SU-DHL-6 (cell line): ENCODE measurements around the gene AATK.

Experiments
- H2AFZ ChIP-seq: fragments of 200-600 bp; sonication (generic); 2 replicates; pipeline ENCODE4 v1.6.1; 2014; ENCODE audit warnings: low read depth, mild to moderate bottlenecking, moderate library complexity, mixed read lengths, antibody characterized with exemption, low read length; ENCODE audit not compliant: severe bottlenecking
- H3F3A ChIP-seq: fragments of 200-600 bp; shearing (Covaris generic); 2 replicates; pipeline ENCODE4 v1.6.0; 2016; ENCODE audit warnings: antibody characterized with exemption, mild to moderate bottlenecking; ENCODE audit not compliant: insufficient read depth
- H3K27ac ChIP-seq: fragments of 200-600 bp; sonication (generic); 2 replicates; pipeline ENCODE4 v1.5.1; 2016; ENCODE audit warnings: low read depth, mild to moderate bottlenecking, low read length, moderate library complexity, mixed read lengths
- H3K27me3 ChIP-seq: fragments of 200-600 bp; sonication (generic), shearing (Covaris generic); 2 replicates; pipeline ENCODE4 v1.6.0; 2014; ENCODE audit warnings: mild to moderate bottlenecking, low read length
- H3K36me3 ChIP-seq: fragments of 200-600 bp; sonication (generic); 2 replicates; pipeline ENCODE4 v1.6.1; 2014; ENCODE audit warnings: mild to moderate bottlenecking, low read length, mixed read lengths
- H3K4me2 ChIP-seq: fragments of 300-600, 200-600 bp; shearing (Covaris generic), sonication (generic); 2 replicates; pipeline ENCODE4 v1.6.0; 2014; ENCODE audit warnings: low read length, low read depth, mild to moderate bottlenecking; ENCODE audit not compliant: poor library complexity, severe bottlenecking
- H3K4me3 ChIP-seq: fragments of 200-600 bp; sonication (generic); 2 replicates; pipeline ENCODE4 v1.5.1; 2014; ENCODE audit warnings: antibody characterized with exemption, low read length, mild to moderate bottlenecking, mixed read lengths; ENCODE audit not compliant: insufficient read depth, poor library complexity, severe bottlenecking
- H3K79me2 ChIP-seq: fragments of 200-600 bp; sonication (generic); 2 replicates; pipeline ENCODE4 v1.6.1; 2014; ENCODE audit warnings: mild to moderate bottlenecking, low read length, moderate library complexity; ENCODE audit not compliant: insufficient read depth
- H3K9ac ChIP-seq: fragments of 200-600 bp; sonication (generic); 2 replicates; pipeline ENCODE4 v1.7.0; 2014; ENCODE audit warnings: mild to moderate bottlenecking, low read length
- H3K9me2 ChIP-seq: fragments of 200-600 bp; sonication (generic); replicated peaks from 2 replicates; pipeline ENCODE4 v1.6.1; 2014; ENCODE audit warnings: low read length; ENCODE audit not compliant: insufficient read depth
- H3K9me3 ChIP-seq: fragments of 200-600 bp; sonication (generic); 2 replicates; pipeline ENCODE4 v1.6.1; 2014; ENCODE audit warnings: low read length, mixed read lengths; ENCODE audit not compliant: insufficient read depth
- H4K20me1 ChIP-seq: fragments of 200-600 bp; sonication (generic); 2 replicates; pipeline ENCODE4 v1.6.1; 2014; ENCODE audit warnings: low read depth, mild to moderate bottlenecking, antibody characterized with exemption, low read length, moderate library complexity, mixed read lengths
- EZH2phosphoT487 ChIP-seq: fragments of 200-600 bp; sonication (generic), shearing (Covaris generic); conservative IDR thresholded peaks from 2 replicates; pipeline ENCODE4 v1.6.1; 2018; ENCODE audit warnings: mild to moderate bottlenecking, antibody characterized with exemption, low read length, moderate library complexity, mixed read lengths
- TF ChIP-seq, protein P1 (sequence below): fragments of 200-600 bp; sonication (generic); IDR thresholded peaks from one replicate; pipeline ENCODE4 v1.5.1; 2017; ENCODE audit warnings: antibody characterized with exemption, mild to moderate bottlenecking, low read length, moderate library complexity; ENCODE audit not compliant: insufficient read depth, poor library complexity, severe bottlenecking

AATK gene

DNA sequence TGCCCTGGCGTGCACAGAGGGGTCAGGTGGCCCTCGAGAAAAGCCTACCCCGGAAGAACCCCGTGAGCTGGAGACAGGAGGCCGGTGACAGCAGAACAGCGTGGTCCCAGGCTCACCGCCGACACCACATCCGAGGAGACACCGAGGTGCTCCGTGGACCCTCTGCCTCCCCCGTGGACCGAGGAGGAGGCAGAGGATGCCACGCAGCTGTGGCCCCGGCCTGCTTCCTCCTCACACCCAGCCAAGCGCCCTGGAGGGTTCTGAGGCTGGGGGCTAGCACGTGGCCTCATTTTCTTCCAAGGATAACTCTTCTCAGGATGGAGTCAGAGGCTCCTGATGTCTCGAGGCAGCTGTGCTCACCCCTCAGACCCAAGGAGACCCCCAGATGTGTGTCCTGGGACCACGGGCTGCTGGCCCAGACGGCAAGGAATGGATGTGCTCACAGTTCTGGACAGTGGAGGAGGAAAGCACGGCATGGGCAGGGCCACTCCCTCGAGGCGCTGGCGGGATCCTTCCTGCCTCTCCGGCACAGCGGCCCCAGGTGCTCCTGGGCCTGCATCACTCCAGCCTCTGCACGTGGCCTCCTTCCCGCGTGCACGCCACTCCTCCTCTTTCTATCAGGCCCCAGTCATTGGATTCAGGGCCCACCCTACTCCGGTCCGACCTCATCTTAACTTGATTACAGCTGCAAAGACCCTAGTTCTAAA lies 5.1 kb downstream of the AATK start:
- H3K79me2 ChIP-seq, result no peaks in the 10 kb centered on the region
- no peak overlapping the region for H3K4me2 ChIP-seq
- no peak for TF ChIP-seq EZH2phosphoT487
- TF ChIP-seq, protein P1, sequence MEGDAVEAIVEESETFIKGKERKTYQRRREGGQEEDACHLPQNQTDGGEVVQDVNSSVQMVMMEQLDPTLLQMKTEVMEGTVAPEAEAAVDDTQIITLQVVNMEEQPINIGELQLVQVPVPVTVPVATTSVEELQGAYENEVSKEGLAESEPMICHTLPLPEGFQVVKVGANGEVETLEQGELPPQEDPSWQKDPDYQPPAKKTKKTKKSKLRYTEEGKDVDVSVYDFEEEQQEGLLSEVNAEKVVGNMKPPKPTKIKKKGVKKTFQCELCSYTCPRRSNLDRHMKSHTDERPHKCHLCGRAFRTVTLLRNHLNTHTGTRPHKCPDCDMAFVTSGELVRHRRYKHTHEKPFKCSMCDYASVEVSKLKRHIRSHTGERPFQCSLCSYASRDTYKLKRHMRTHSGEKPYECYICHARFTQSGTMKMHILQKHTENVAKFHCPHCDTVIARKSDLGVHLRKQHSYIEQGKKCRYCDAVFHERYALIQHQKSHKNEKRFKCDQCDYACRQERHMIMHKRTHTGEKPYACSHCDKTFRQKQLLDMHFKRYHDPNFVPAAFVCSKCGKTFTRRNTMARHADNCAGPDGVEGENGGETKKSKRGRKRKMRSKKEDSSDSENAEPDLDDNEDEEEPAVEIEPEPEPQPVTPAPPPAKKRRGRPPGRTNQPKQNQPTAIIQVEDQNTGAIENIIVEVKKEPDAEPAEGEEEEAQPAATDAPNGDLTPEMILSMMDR, result no peak
- H3K9ac ChIP-seq, result no peak overlapping the region
- no peak overlapping the region for H3K4me3 ChIP-seq
- no peaks in the 10 kb centered on the region for H3K27me3 ChIP-seq
- no peak overlapping the region for H2AFZ ChIP-seq
- H3K9me3 ChIP-seq, result no peaks in the 10 kb centered on the region
- no peaks in the 10 kb centered on the region for H4K20me1 ChIP-seq
- H3F3A ChIP-seq, result no peaks in the 10 kb centered on the region
- no peaks in the 10 kb centered on the region for H3K9me2 ChIP-seq
- H3K36me3 ChIP-seq, result no peaks in the 10 kb centered on the region
- no peak overlapping the region for H3K27ac ChIP-seq

DNA sequence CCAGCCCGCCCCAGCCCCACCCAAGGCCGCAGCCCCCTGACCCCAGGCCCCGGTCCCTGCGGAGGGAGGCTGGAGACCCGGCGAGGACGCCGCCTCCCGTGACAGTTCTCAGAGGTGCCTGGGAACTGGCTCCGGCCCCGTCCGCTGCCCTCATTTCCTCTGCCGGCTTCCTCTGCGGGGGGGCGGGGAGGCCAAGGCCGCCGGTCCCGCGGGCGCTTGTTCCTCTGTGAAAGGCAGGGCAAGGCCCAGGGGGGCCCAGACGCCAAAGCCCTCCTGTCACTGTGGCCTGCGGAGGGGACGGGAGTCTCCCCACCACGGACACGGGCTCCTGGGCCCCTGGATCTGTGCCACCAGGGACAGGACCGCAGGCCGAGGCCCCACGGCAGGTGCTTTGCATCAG lies 5.7 kb downstream of the AATK start:
- no peak overlapping the region for H3K4me3 ChIP-seq
- H4K20me1 ChIP-seq, result no peaks in the 10 kb centered on the region
- H2AFZ ChIP-seq, result no peak overlapping the region
- H3K27me3 ChIP-seq, result no peaks in the 10 kb centered on the region
- H3K9me3 ChIP-seq, result no peaks in the 10 kb centered on the region
- no peaks in the 10 kb centered on the region for H3K36me3 ChIP-seq
- no peaks in the 10 kb centered on the region for H3K9me2 ChIP-seq
- H3K9ac ChIP-seq, result no peak overlapping the region
- no peak overlapping the region for H3K4me2 ChIP-seq
- H3K27ac ChIP-seq, result no peak overlapping the region
- H3K79me2 ChIP-seq, result no peaks in the 10 kb centered on the region
- no peak for TF ChIP-seq EZH2phosphoT487
- TF ChIP-seq, protein P1, result no peak
- no peaks in the 10 kb centered on the region for H3F3A ChIP-seq

DNA sequence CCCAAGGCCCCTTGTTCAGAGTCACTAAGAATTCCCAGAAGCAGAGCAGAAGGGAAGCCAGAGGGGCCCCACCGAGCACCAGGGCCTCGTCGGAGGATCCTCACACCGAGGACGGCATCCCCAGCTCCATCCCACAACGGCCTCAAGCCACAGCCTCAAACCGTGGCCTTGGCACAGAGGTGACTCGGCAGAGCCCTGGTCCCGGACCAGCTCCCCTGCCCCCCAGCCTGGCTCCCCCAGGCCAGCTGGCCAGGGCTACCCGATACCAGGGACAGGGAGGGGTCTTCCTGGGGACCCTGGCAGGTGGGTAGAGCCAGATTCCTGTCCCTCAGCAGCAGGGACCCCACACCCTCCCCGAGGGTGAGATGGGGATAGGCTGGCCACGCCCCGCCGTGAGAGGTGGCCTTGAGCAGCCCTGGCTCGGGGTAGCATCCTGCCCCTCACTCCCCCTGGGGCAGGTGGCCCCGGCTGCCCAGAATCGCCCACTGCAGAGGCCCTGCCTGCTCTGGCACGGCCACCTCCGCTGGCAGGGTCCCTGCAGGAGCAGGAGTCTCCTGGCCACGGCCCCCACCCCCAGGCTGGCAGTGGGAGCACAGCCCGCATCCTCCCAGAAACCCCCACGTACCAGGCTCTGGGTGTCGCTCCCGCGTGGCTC lies 6.3 kb downstream of the AATK start:
- Histone ChIP-seq H3K79me2 (no peaks in the 10 kb centered on the region), H3K9me2 (no peaks in the 10 kb centered on the region), H3K9ac (no peak overlapping the region), H3K36me3 (no peaks in the 10 kb centered on the region), H4K20me1 (no peaks in the 10 kb centered on the region), H3K4me3 (no peak overlapping the region), H3F3A (no peaks in the 10 kb centered on the region), H3K9me3 (no peaks in the 10 kb centered on the region), H3K4me2 (no peak overlapping the region), H3K27me3 (no peaks in the 10 kb centered on the region), H3K27ac (no peak overlapping the region), H2AFZ (no peak overlapping the region)
- TF ChIP-seq, protein P1, result no peak
- no peak for TF ChIP-seq EZH2phosphoT487
